Fibroblast of skin of abdomen (primary cell): ENCODE data around the gene AGBL1.

Experiments used
- DNase-seq: peaks from one replicate; pipeline ENCODE4 v3.0.0-alpha.2; 2013

AGBL1 gene

GRCh38 chr15:86653344-86654197 is 573.9 kb downstream of the AGBL1 start:
- no peak for DNase-seq

DNA sequence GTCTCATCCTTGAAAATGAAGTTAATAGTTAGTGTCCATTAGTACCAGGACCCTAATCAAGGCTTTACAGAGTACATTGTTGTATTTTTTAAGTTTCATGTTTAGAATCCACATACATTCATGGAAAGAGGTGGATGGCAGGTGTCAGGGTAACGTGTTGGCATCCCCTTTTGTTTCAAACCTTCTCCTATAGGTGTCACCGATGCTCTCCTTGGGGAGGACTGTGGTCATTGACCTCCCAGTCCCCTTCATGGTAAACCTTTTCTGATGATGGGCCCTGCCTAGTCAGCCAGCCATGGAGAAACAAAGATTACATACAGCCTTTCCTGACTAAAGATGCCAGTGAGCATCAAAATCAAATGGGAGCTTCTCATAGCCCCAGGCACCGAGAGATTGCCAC is 574.8 kb downstream of the AGBL1 start:
- DNase-seq, result no peak

- DNase-seq, result no peak
Measured at GRCh38 chr15:86657305-86657704, 577.6 kb downstream of the AGBL1 start.

DNA sequence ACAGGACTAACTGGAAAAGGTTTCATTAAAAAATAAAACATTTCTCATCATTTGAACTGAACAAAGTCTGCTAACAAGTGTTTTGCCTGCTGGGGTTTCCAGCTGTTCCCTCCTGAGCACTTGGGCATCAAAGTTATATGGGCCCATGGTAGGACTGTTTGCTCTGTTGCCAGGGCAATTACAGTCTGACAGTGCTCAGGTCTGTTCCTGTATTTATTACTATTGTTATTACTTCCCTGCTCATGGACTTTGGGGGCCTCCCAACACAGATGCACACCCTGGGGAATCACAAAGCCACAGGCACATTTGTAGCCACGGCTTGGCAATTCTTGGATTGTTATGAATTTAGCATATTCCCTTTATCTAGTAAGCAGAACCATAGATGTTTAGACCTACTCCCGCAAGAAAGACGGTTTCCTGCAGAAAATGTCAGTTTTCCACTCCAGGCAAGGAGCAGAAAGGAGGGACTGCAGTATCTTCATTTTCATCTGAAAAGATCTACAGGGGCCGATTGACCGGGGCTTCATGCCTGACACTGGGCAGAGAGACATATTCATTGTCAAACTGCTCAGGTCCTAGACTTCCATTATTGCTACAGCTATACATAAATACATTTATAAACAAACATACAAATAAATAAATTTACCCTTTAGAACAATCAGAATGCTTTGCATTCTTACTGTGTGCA is 580.2 kb downstream of the AGBL1 start:
- no peak for DNase-seq

DNA sequence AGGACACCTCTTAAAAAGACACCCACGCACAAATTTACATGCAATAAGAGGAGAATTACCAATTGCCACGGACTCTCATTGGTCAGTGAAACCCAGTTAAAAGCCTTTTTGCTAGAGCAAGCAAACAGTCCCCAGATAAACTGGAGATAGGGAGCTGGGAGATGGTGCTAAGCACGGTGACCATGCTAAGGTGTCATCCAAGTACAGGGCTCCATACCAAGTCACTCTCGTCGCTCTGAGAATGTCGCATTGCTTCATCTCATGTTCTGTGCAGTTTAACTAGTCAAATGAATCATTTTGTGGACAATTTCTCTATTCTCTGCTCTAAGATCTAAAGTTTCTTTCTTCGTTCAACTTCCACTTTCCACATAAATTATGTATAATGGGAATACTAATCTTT is 581.9 kb downstream of the AGBL1 start:
- no peak for DNase-seq

GRCh38 chr15:86663304-86663703 is 583.6 kb downstream of the AGBL1 start:
- no peak for DNase-seq

- DNase-seq, result no peak
Measured at GRCh38 chr15:86663979-86664378, 584.3 kb downstream of the AGBL1 start.

DNA sequence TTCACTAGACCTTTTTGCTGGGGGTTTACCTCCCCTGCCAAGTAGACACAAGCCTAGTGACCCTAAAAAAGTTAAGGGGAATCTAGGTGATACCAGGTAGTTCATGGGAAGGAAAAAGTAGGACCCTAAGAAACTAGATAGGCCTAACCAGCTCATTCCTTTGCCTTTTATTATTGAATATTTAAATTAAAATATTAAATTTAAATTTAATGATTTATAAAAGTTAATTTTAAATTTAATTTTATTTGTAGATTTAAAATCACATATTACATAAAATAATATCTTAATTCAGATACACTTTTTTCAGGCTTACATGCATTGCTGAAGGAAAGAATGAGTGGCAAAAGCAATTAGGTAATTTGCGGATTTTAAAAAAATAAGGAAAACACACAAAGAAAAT is 584.9 kb downstream of the AGBL1 start:
- no peak for DNase-seq

DNA sequence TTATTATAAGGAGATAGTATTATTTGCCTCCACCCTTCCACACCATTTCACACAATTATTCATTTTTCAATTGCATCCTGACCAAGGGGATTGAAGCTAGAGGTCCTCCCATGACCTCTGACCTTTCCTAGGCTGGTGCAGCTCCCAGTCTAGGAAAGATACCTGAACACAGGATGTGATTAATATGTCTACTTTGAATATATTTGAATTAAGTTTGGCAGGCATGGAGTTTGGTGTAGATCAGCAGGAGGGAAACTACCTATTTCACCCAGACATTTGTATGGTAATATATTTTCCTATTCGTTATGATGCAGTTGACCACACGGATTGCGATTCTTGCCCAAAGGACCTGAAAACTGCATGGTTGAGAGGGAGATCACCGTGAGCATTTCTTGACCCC is 596.3 kb downstream of the AGBL1 start:
- no peak for DNase-seq

DNA sequence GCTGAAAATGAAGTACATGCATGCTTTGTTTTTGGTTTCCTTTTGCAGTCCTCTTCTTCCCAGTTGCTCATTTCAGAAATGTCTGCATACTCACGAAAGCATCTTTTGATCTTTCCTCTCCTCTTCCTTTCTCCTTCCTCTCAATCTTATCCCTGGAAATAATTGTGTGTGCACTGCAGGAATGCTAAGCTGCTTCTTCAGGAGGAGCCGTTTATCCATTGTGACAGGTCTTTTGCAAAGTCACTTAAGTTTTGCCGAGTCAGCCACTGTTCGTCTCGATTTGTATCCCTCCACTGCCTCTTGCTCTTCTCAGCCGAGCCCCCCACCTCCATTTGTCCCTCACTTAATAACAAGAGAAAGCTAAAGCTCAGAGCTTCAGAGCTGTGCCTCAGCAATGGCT is 597.6 kb downstream of the AGBL1 start:
- DNase-seq, result no peak

DNA sequence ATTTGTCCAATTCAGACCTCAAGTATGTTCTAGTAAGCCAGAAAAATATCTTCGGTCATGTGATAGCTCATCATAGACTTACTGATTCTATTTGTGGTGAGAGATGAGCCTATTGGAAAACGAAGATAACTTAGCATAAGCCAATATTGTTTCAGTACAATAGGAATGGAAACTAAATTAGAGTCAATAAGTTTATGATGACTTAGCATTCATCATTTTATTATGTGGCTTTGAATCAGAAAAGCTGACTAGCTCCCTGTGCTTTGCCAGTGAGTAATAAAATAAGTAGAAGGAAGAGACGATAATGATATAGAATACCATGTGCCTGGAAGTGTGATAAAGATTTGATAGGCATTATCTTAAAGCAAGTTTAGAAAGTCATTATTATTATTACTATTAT is 605.6 kb downstream of the AGBL1 start:
- no peak for DNase-seq

GRCh38 chr15:86689006-86689405 is 609.3 kb downstream of the AGBL1 start:
- no peak for DNase-seq

GRCh38 chr15:86690566-86690965 is 610.9 kb downstream of the AGBL1 start:
- no peak for DNase-seq

DNA sequence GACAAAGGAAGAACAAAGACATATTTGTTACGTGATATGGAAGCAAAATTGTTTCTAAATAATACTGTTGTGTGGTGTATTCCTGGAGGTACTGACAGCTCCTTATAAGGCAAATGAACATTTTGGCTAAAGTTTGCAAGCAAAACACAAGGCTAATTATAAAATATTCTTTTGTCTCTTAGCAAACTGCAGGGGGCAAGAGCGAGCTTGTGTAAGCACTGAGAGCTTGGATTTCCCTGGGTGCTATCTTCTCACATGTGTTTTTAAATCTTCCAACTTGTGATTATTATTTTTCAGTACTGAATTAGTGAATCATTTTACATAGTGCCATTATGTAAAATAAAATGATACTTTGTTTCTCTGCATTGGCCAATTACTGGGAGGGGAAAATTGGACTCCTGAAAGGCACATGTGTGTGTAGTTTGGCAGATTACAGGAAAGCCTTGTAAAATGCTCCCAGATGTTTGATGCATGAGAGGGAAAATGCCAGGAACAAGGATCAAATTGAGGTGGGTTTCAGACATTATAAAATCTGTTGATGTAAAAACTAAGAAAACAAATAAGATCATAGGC is 611.5 kb downstream of the AGBL1 start:
- DNase-seq, result no peak

DNA sequence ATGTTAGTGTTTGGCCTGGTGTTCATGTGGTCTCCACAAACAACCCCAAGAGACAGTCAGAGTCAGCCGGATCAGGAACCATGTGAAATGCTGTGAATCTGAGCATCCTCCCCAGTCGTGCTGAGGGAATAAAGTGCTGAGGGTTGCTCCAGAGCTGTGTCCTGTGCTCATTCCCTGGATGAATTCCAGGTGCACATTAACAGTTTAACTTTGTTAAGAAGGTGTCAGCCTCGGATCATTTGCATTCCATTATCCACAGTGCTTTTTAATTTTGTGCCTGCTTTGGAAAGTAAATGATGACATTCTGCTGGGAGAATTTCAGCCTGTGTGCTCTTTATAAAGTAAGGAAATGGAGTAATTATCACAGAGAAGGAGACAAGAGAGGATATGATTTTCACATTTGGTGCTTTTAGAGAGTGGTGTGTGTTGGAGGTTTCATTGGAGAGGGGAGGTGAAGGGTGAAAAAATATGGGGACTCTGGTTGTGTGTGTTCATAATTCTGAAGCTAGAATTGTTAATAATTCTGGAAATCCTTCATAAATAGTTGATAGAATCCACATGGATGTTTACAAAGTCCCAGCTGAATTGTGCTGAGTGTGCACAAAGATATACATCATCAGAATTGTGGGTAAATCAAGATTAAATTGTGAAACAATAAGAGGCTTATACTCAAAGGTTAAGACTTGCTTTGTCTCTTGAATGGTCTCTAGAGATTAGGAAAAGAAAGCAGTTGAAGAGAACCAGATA is 621.4 kb downstream of the AGBL1 start:
- DNase-seq, result no peak

- no peak for DNase-seq
Measured at GRCh38 chr15:86701611-86701963, 621.9 kb downstream of the AGBL1 start.

- no peak for DNase-seq
Measured at GRCh38 chr15:86706813-86707212, 627.1 kb downstream of the AGBL1 start.

DNA sequence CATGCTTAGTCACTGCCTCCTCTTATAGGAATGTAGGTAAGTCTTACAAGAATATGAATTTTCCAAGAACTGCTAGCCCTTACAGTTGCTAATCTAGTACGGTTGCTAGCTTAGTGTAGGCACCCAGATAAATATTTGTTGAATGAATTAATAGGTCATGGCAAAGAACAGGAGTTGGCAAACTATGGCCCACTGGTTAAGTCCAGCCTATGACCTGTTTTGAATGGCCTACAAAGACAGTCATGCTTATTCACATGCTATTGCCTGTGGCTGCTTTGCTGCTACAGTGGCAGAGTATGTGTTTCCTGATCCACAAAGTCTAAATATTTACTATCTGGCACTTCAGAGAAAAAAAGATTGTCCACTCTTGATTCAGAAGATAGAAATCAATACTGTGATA is 631.8 kb downstream of the AGBL1 start:
- no peak for DNase-seq

DNA sequence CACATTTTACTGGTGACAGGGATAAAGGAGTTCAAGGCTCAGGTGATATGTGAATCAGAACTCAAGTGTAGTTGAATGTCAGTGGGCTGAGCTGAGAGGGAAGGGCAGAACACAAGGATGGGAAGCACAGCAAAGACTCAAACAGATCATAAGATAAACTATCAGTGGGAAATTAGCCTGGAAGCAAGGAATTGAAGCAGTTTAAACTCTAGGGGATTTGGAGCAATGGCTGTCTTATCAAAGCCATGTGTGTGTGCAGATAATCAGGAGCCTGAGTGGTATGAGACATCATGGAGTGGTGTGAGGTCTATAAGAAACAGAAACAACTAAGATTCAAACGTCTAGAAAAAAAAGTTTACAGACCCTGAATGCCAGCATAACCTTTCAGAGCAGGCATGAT is 634.6 kb downstream of the AGBL1 start:
- no peak for DNase-seq

DNA sequence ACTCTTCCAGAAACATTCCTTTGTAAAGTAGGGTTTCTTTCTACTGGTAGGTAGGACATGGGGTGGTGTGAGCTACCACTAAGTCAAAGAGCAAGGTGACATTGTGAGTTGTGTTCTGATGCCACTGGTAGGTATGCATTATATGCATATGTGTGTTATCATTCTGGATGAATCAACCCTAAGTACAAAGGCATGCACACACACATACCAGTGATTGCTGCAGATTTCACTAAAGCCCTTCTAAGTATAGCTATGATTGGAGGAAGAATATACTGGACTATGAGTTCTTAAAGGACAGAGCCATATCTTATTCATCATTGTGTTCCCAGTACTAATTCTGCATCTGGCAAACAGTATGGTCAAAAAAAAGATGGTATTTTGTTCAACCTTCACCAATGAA is 646.0 kb downstream of the AGBL1 start:
- no peak for DNase-seq

- DNase-seq, result no peak
Measured at GRCh38 chr15:86735247-86736040, 655.8 kb downstream of the AGBL1 start.

DNA sequence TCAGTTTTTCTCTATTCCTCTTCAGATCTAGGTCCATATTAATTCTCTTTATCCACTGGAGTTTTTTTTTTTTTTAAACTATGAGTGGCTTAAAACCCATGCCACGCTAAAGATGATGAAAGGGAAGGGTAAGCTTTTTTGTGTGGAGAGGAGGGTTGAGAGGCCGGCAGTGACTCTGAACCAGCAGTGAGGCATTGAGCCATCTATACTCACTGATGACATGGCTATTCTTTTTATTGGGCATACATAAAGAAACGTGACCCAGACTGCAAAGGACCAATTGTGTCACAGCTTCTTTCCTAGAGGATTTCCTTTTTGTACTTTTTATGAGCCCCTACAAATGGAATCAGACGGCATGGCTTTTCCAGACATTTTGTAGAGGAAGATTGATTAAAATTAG is 662.2 kb downstream of the AGBL1 start:
- no peak for DNase-seq
